Mesendoderm (in vitro differentiated cells): Measurements from ENCODE around the gene FRMD4A.
"Not testable (repeated sequence)": the region's sequence is repeated elsewhere in the genome, so short reads cannot be mapped to it uniquely, and the experiment has no call there.

Source experiments
- DNase-seq: peaks from one replicate; pipeline ENCODE4 v3.0.0; 2013
- H2AK5ac ChIP-seq: 2 replicates; pipeline ENCODE4 v1.6.1; 2013; ENCODE audit warnings: low read length, inconsistent platforms
- H2BK120ac ChIP-seq: 2 replicates; pipeline ENCODE4 v1.6.1; 2013; ENCODE audit warnings: low read depth, mild to moderate bottlenecking, low read length, moderate library complexity, mixed read lengths
- H2BK15ac ChIP-seq: replicated peaks from 2 replicates; pipeline ENCODE4 v1.6.1; 2013; ENCODE audit warnings: low read depth, mild to moderate bottlenecking, moderate library complexity
- H2BK5ac ChIP-seq: 2 replicates; pipeline ENCODE4 v1.6.1; 2013; ENCODE audit warnings: low read length, inconsistent platforms
- H3K18ac ChIP-seq: 2 replicates; pipeline ENCODE4 v1.6.1; 2013; ENCODE audit warnings: mild to moderate bottlenecking, low read length, mixed read lengths
- H3K23ac ChIP-seq: one replicate; pipeline ENCODE4 v1.6.1; 2013; ENCODE audit warnings: low read length
- H3K27ac ChIP-seq: 2 replicates; pipeline ENCODE4 v1.5.1; 2013; ENCODE audit warnings: low read depth, mild to moderate bottlenecking, inconsistent platforms, low read length, moderate library complexity
- H3K27me3 ChIP-seq: 2 replicates; pipeline ENCODE4 v1.6.1; 2013; ENCODE audit warnings: low read length, control low read depth, mild to moderate bottlenecking, inconsistent platforms; ENCODE audit not compliant: insufficient read depth, poor library complexity
- H3K36me3 ChIP-seq: 2 replicates; pipeline ENCODE4 v1.6.1; 2013; ENCODE audit warnings: low read length, inconsistent platforms; ENCODE audit not compliant: control insufficient read depth, insufficient read depth
- H3K4ac ChIP-seq: one replicate; pipeline ENCODE4 v1.6.1; 2013; ENCODE audit warnings: low read depth, mild to moderate bottlenecking, low read length, moderate library complexity
- H3K4me1 ChIP-seq: 2 replicates; pipeline ENCODE4 v1.6.1; 2013; ENCODE audit warnings: low read depth, low read length, inconsistent platforms; ENCODE audit not compliant: control insufficient read depth
- H3K4me2 ChIP-seq: 2 replicates; pipeline ENCODE4 v1.6.1; 2013; ENCODE audit warnings: low read length
- H3K4me3 ChIP-seq: 2 replicates; pipeline ENCODE4 v1.5.1; 2013; ENCODE audit warnings: mild to moderate bottlenecking, low read length
- H3K56ac ChIP-seq: one replicate; pipeline ENCODE4 v1.6.1; 2013; ENCODE audit warnings: low read length
- H3K79me1 ChIP-seq: 2 replicates; pipeline ENCODE4 v1.6.1; 2013; ENCODE audit warnings: low read length, inconsistent platforms
- H3K79me2 ChIP-seq: 2 replicates; pipeline ENCODE4 v1.6.1; 2013; ENCODE audit warnings: mild to moderate bottlenecking, low read length; ENCODE audit not compliant: control insufficient read depth, insufficient read depth
- H3K9ac ChIP-seq: 2 replicates; pipeline ENCODE4 v1.6.1; 2013; ENCODE audit warnings: low read length, inconsistent platforms
- H4K5ac ChIP-seq: one replicate; pipeline ENCODE4 v1.6.1; 2013; ENCODE audit warnings: low read length
- H4K8ac ChIP-seq: one replicate; pipeline ENCODE4 v1.6.1; 2013; ENCODE audit warnings: low read depth, mild to moderate bottlenecking, control low read depth, low read length, moderate library complexity
- WGBS: extraction: QIAGEN DNeasy Blood & Tissue Kit; methylation state at CpG from one replicate; pipeline ENCODE4 v1.1.7; 2013; ENCODE audit warnings: low lambda C conversion rate, missing lambda C conversion rate; ENCODE audit not compliant: insufficient coverage; ENCODE audit errors: extremely low coverage; 5-methylcytosine and 5-hydroxymethylcytosine counted together

The FRMD4A gene

GRCh38 chr10:13778693-13778960 lies 552.1 kb downstream of the FRMD4A start:
- H3K79me1 ChIP-seq, H3K4me1 ChIP-seq, H2BK120ac ChIP-seq, H3K27me3 ChIP-seq, H3K9ac ChIP-seq, H3K18ac ChIP-seq, H3K56ac ChIP-seq, H3K4me3 ChIP-seq, H2AK5ac ChIP-seq, H2BK15ac ChIP-seq, H3K4me2 ChIP-seq, H3K27ac ChIP-seq, H3K79me2 ChIP-seq, H2BK5ac ChIP-seq, H3K23ac ChIP-seq, H3K36me3 ChIP-seq, H4K8ac ChIP-seq, H3K4ac ChIP-seq, DNase-seq, H4K5ac ChIP-seq: not testable (repeated sequence)
- no CpG with 5 or more reads among the region's 4 CpGs for WGBS

GRCh38 chr10:13776861-13777311 lies 553.8 kb downstream of the FRMD4A start:
- no CpG with 5 or more reads among the region's 7 CpGs for WGBS
- no peak for DNase-seq
- H3K27me3 ChIP-seq, result no peaks in the 10 kb centered on the region
- no peak overlapping the region for H3K9ac ChIP-seq
- H4K8ac ChIP-seq, result no peak overlapping the region
- H3K23ac ChIP-seq, result no peak overlapping the region
- no peak overlapping the region for H3K56ac ChIP-seq
- no peaks in the 10 kb centered on the region for H3K36me3 ChIP-seq
- no peak overlapping the region for H2BK15ac ChIP-seq
- no peak overlapping the region for H3K4me3 ChIP-seq
- no peaks in the 10 kb centered on the region for H3K4me1 ChIP-seq
- no peak overlapping the region for H2BK5ac ChIP-seq
- H3K27ac ChIP-seq, result no peak overlapping the region
- H3K18ac ChIP-seq, result no peak overlapping the region
- no peak overlapping the region for H2AK5ac ChIP-seq
- H2BK120ac ChIP-seq, result no peak overlapping the region
- no peak overlapping the region for H3K4ac ChIP-seq
- H3K79me1 ChIP-seq, result no peaks in the 10 kb centered on the region
- H3K79me2 ChIP-seq, result no peaks in the 10 kb centered on the region
- no peak overlapping the region for H4K5ac ChIP-seq
- no peak overlapping the region for H3K4me2 ChIP-seq

GRCh38 chr10:13775786-13776775 lies 554.6 kb downstream of the FRMD4A start:
- no peak overlapping the region for H4K5ac ChIP-seq
- no CpG with 5 or more reads among the region's 14 CpGs for WGBS
- no peak for DNase-seq

GRCh38 chr10:13774303-13774893 lies 556.3 kb downstream of the FRMD4A start:
- H3K27me3 ChIP-seq, result no peaks in the 10 kb centered on the region
- no peak overlapping the region for H3K27ac ChIP-seq
- H3K79me1 ChIP-seq, result no peaks in the 10 kb centered on the region
- H2AK5ac ChIP-seq, result no peak overlapping the region
- H2BK5ac ChIP-seq, result no peak overlapping the region
- no peak overlapping the region for H4K8ac ChIP-seq
- H3K4me1 ChIP-seq, result no peaks in the 10 kb centered on the region
- no CpG with 5 or more reads among the region's 9 CpGs for WGBS
- H3K9ac ChIP-seq, result no peak overlapping the region
- DNase-seq, result no peak
- H3K23ac ChIP-seq, result no peak overlapping the region
- H3K4me3 ChIP-seq, result no peak overlapping the region
- no peak overlapping the region for H3K18ac ChIP-seq
- H4K5ac ChIP-seq, result no peak overlapping the region
- H3K36me3 ChIP-seq, result no peaks in the 10 kb centered on the region
- H2BK15ac ChIP-seq, result no peak overlapping the region
- H3K4ac ChIP-seq, result no peak overlapping the region
- H2BK120ac ChIP-seq, result no peak overlapping the region
- no peaks in the 10 kb centered on the region for H3K79me2 ChIP-seq
- no peak overlapping the region for H3K56ac ChIP-seq
- H3K4me2 ChIP-seq, result no peak overlapping the region

More at GRCh38 chr10:13775786-13776775, 554.6 kb downstream of the FRMD4A start:
- no peak overlapping the region for H2BK120ac ChIP-seq
- no peaks in the 10 kb centered on the region for H3K36me3 ChIP-seq
- no peak overlapping the region for H3K23ac ChIP-seq
- H3K79me1 ChIP-seq, result no peaks in the 10 kb centered on the region
- H3K18ac ChIP-seq, result no peak overlapping the region
- no peak overlapping the region for H3K56ac ChIP-seq
- H3K4me3 ChIP-seq, result no peak overlapping the region
- H4K8ac ChIP-seq, result no peak overlapping the region
- H2BK15ac ChIP-seq, result no peak overlapping the region
- no peak overlapping the region for H3K4me2 ChIP-seq
- H3K4ac ChIP-seq, result no peak overlapping the region
- H3K79me2 ChIP-seq, result no peaks in the 10 kb centered on the region
- H2AK5ac ChIP-seq, result no peak overlapping the region
- H2BK5ac ChIP-seq, result no peak overlapping the region
- H3K27me3 ChIP-seq, result no peaks in the 10 kb centered on the region
- H3K9ac ChIP-seq, result no peak overlapping the region
- H3K27ac ChIP-seq, result no peak overlapping the region
- H3K4me1 ChIP-seq, result no peaks in the 10 kb centered on the region

GRCh38 chr10:13773496-13774170 lies 557.1 kb downstream of the FRMD4A start:
- WGBS, result no CpG with 5 or more reads among the region's 13 CpGs
- Histone ChIP-seq H3K4ac (no peak overlapping the region), H3K4me1 (no peaks in the 10 kb centered on the region), H2AK5ac (no peak overlapping the region), H3K9ac (no peak overlapping the region), H3K79me1 (no peaks in the 10 kb centered on the region), H2BK120ac (no peak overlapping the region), H3K56ac (no peak overlapping the region), H3K23ac (no peak overlapping the region), H3K18ac (no peak overlapping the region), H2BK15ac (no peak overlapping the region), H3K27ac (no peak overlapping the region), H4K5ac (no peak overlapping the region), H4K8ac (no peak overlapping the region), H3K27me3 (no peaks in the 10 kb centered on the region), H2BK5ac (no peak overlapping the region), H3K79me2 (no peaks in the 10 kb centered on the region), H3K4me2 (no peak overlapping the region), H3K36me3 (no peaks in the 10 kb centered on the region), H3K4me3 (no peak overlapping the region)
- no peak for DNase-seq
